Astrocyte (in vitro differentiated cells and primary cell): ENCODE measurements around the gene C11orf98.

Experiments
- CTCF ChIP-seq: IDR thresholded peaks from 2 replicates; pipeline ENCODE4 v1.5.1; 2011; ENCODE audit warnings: low read depth, mild to moderate bottlenecking, inconsistent platforms, low read length, moderate library complexity; ENCODE audit not compliant: insufficient read depth
- EZH2 ChIP-seq: IDR thresholded peaks from 2 replicates; pipeline ENCODE4 v1.6.1; 2012; ENCODE audit warnings: mild to moderate bottlenecking, low read length, inconsistent platforms; ENCODE audit not compliant: insufficient read depth

GRCh38 chr11:62654297-62654696 lies 10.7 kb downstream of the C11orf98 start:
- TF ChIP-seq CTCF (no peak), EZH2 (no peak)
